PC-3 (cell line): ENCODE results near the gene KISS1R. TPM values are rescaled to one million over a fixed set of nuclear protein-coding genes. Genes with fewer than 3 reads are reported as not detected.

Source experiments
- ATAC-seq: fragments of 200-7000 bp; cut with Tn5 transposase; 2 replicates; pipeline ENCODE4 v1.9.1; 2020; ENCODE audit warnings: mild to moderate bottlenecking, moderate library complexity
- BruUV-seq: library from RNA; stranded (reverse); fragments of 400-500 nt; replicated peaks from 2 replicates; lab custom pipeline; 2021; lab: Mats Ljungman, UMichigan
- CTCF ChIA-PET: fragments of 300-600 bp; sonication (Branson Sonifier 250); formaldehyde crosslinking; loops from one replicate; lab custom pipeline; 2022; ENCODE audit warnings: antibody characterized with exemption; lab: Charles Lee
- POLR2A ChIA-PET: fragments of 300-600 bp; sonication (Branson Sonifier 250); formaldehyde crosslinking; loops from one replicate; lab custom pipeline; 2022; ENCODE audit warnings: antibody characterized with exemption; ENCODE audit not compliant: unreplicated experiment; lab: Charles Lee
- DNase-seq: peaks from one replicate; pipeline ENCODE4 v3.0.0-alpha.2; 2015
- H2AFZ ChIP-seq: fragments of 300-600 bp; sonication (generic); 2 replicates; pipeline ENCODE4 v1.6.0; 2016; ENCODE audit warnings: antibody characterized with exemption, low read length
- H3F3A ChIP-seq: fragments of 300-600 bp; sonication (generic); one replicate; pipeline ENCODE4 v1.6.0; 2017; ENCODE audit warnings: antibody characterized with exemption, low read length, control low read depth, mild to moderate bottlenecking; ENCODE audit not compliant: unreplicated experiment
- H3K27ac ChIP-seq: fragments of 300-600 bp; sonication (generic); 2 replicates; pipeline ENCODE4 v1.5.1; 2016; ENCODE audit warnings: mild to moderate bottlenecking, low read length
- H3K27me3 ChIP-seq: fragments of 300-600 bp; sonication (generic); 2 replicates; pipeline ENCODE4 v1.6.1; 2016; ENCODE audit warnings: low read length, mixed read lengths
- H3K36me3 ChIP-seq: fragments of 300-600 bp; sonication (generic); 2 replicates; pipeline ENCODE4 v1.6.1; 2016; ENCODE audit warnings: low read depth, mixed run types, low read length, mixed read lengths
- H3K4me1 ChIP-seq: fragments of 300-600 bp; sonication (generic); 2 replicates; pipeline ENCODE4 v1.5.1; 2016; ENCODE audit warnings: low read length; ENCODE audit not compliant: insufficient read depth
- H3K4me2 ChIP-seq: fragments of 300-600 bp; sonication (generic); 2 replicates; pipeline ENCODE4 v1.6.0; 2016; ENCODE audit warnings: low read length
- H3K4me3 ChIP-seq: fragments of 300-600 bp; sonication (generic); 2 replicates; pipeline ENCODE4 v1.5.1; 2016; ENCODE audit warnings: mild to moderate bottlenecking, low read length, mixed read lengths
- H3K79me2 ChIP-seq: fragments of 300-600 bp; sonication (generic); 2 replicates; pipeline ENCODE4 v1.6.1; 2017; ENCODE audit warnings: low read length, mixed read lengths
- H3K9ac ChIP-seq: fragments of 300-600 bp; sonication (generic); 2 replicates; pipeline ENCODE4 v1.6.0; 2016; ENCODE audit warnings: mild to moderate bottlenecking, low read length
- H3K9me2 ChIP-seq: fragments of 300-600 bp; sonication (generic); replicated peaks from 2 replicates; pipeline ENCODE4 v1.6.1; 2016; ENCODE audit warnings: mixed run types, low read length, mixed read lengths
- H3K9me3 ChIP-seq: fragments of 300-600 bp; sonication (generic); 2 replicates; pipeline ENCODE4 v1.6.1; 2016; ENCODE audit warnings: low read length, mixed read lengths
- H4K20me1 ChIP-seq: fragments of 300-600 bp; sonication (generic); 2 replicates; pipeline ENCODE4 v1.6.1; 2016; ENCODE audit warnings: low read length, mixed read lengths
- CTCF ChIP-seq: fragments of 300-600 bp; sonication (generic); conservative IDR thresholded peaks from 2 replicates; pipeline ENCODE4 v1.5.1; 2017; ENCODE audit warnings: antibody characterized with exemption, low read depth, mild to moderate bottlenecking, low read length
- EZH2 ChIP-seq: fragments of 300-600 bp; sonication (generic); IDR thresholded peaks from one replicate; pipeline ENCODE4 v1.6.1; 2017; ENCODE audit warnings: antibody characterized with exemption, mild to moderate bottlenecking, low read length; ENCODE audit not compliant: unreplicated experiment
- EZH2phosphoT487 ChIP-seq: fragments of 300-600 bp; sonication (generic); IDR thresholded peaks from 2 replicates; pipeline ENCODE4 v1.6.1; 2018; ENCODE audit warnings: mild to moderate bottlenecking, antibody characterized with exemption, low read length, borderline replicate concordance
- intact Hi-C: fragments of 100-400 bp; cut with micrococcal nuclease; formaldehyde crosslinking; loops from 2 replicates; pipeline ENCODE4 v1.9.0; 2023
- total RNA-seq: library from RNA; depleted of rRNA; stranded (reverse); fragments of >200 nt; gene quantifications from 2 replicates; pipeline ENCODE4 v1.2.3, GENCODE V29; 2014

Gene KISS1R
- total RNA-seq, 1 experiment from 2014 or later: 3.9 TPM

GRCh38 chr19:903266-903797, 13.8 kb upstream of the KISS1R start:
- Histone ChIP-seq H2AFZ (no peak overlapping the region), H3K9me3 (no peaks in the 10 kb centered on the region), H3K27ac (no peak overlapping the region), H3K4me3 (no peak overlapping the region), H3K79me2 (peaks cover 39% of the 10 kb centered on the region), H3K36me3 (no peaks in the 10 kb centered on the region), H4K20me1 (no peaks in the 10 kb centered on the region), H3K9me2 (no peaks in the 10 kb centered on the region), H3F3A (no peaks in the 10 kb centered on the region), H3K27me3 (no peaks in the 10 kb centered on the region), H3K4me2 (no peak overlapping the region), H3K9ac (no peak overlapping the region), H3K4me1 (no peaks in the 10 kb centered on the region)
- TF ChIP-seq EZH2 (no peak), EZH2phosphoT487 (no peak), CTCF (no peak)
- ChIA-PET CTCF (interaction anchor here (0.5 kb wide), 1 partner anchor 1079 kb away, joined by 4 read pairs; no protein-coding TSS in a partner anchor), POLR2A (no interaction called here)
- intact Hi-C loops: no loop called here
- ATAC-seq (no peak), DNase-seq (no peak)
- no TSS peak for BruUV-seq

GRCh38 chr19:904545-904944, 12.6 kb upstream of the KISS1R start:
- ATAC-seq (no peak), DNase-seq (no peak)
- BruUV-seq: no TSS peak
- intact Hi-C loops: no loop called here
- Histone ChIP-seq H3K79me2 (peaks cover 46% of the 10 kb centered on the region), H3K4me1 (peaks cover 6% of the 10 kb centered on the region), H3K9me2 (no peaks in the 10 kb centered on the region), H3K9me3 (no peaks in the 10 kb centered on the region), H3F3A (no peaks in the 10 kb centered on the region), H3K27ac (no peak overlapping the region), H4K20me1 (no peaks in the 10 kb centered on the region), H3K36me3 (no peaks in the 10 kb centered on the region), H3K4me2 (no peak overlapping the region), H3K27me3 (no peaks in the 10 kb centered on the region), H3K4me3 (no peak overlapping the region), H3K9ac (no peak overlapping the region), H2AFZ (no peak overlapping the region)
- POLR2A ChIA-PET: no interaction called here
- CTCF ChIA-PET: no interaction called here
- TF ChIP-seq EZH2 (no peak), CTCF (no peak), EZH2phosphoT487 (no peak)

GRCh38 chr19:906480-906879, 10.7 kb upstream of the KISS1R start:
- Histone ChIP-seq H2AFZ (no peak overlapping the region), H3K27ac (no peak overlapping the region), H3K4me2 (no peak overlapping the region), H3K9ac (no peak overlapping the region), H3F3A (no peaks in the 10 kb centered on the region), H3K9me2 (no peaks in the 10 kb centered on the region), H3K27me3 (no peaks in the 10 kb centered on the region), H3K9me3 (no peaks in the 10 kb centered on the region), H3K79me2 (peaks cover 56% of the 10 kb centered on the region), H3K4me3 (no peak overlapping the region), H3K4me1 (peaks cover 9% of the 10 kb centered on the region), H4K20me1 (no peaks in the 10 kb centered on the region), H3K36me3 (no peaks in the 10 kb centered on the region)
- ATAC-seq (no peak), DNase-seq (no peak)
- ChIA-PET POLR2A (no interaction called here), CTCF (no interaction called here)
- intact Hi-C loops: no loop called here
- TF ChIP-seq EZH2phosphoT487 (no peak), EZH2 (no peak), CTCF (no peak)
- BruUV-seq: no TSS peak
